ENCODE data around the gene GNG8.

Gene GNG8

GRCh38 chr19:46586294-46586693 is 49.7 kb downstream of the GNG8 start:
- no peak for TF ChIP-seq CTCF (IDR thresholded peaks at IDR 0.05; ENCODE audit: low read depth, low read length)

DNA sequence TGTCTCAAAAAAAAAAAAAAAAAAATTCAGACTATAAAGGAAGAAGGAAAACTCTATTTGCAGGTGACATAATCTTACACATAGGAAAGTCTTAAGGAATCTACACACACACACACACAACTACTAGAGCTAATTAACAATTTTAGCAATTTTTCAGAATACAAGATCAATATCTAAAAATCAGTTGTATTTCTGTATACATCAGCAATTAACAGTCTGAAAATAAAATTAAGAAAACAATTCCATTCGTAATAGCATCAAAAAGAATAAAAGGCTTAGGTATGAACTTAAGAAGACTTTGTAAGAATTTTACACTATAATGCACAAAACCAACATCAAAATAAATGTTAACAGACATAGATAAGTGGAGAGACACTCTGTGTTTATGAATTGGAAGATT is 50.5 kb downstream of the GNG8 start:
- H3K4me3 ChIP-seq (ENCODE audit: low read depth, low read length): no peak overlapping the region
- no peak for TF ChIP-seq CTCF (IDR thresholded peaks at IDR 0.05; ENCODE audit: low read depth, low read length)

More at GRCh38 chr19:46586294-46586693, 49.7 kb downstream of the GNG8 start:
- H3K4me3 ChIP-seq (ENCODE audit: low read depth, low read length): no peak overlapping the region

Data from WI38 (cell line).